HG03442 (cell line): Measurements from ENCODE around the gene SP140.
"Not testable (repeated sequence)": the region's sequence is repeated elsewhere in the genome, so short reads cannot be mapped to it uniquely, and the experiment has no call there.

ENCODE experiments used
- ATAC-seq: cut with Tn5 transposase; IDR thresholded peaks from one replicate; pipeline ENCODE4 v1.9.1; 2021; ENCODE audit warnings: mild to moderate bottlenecking, moderate library complexity; ENCODE audit not compliant: unreplicated experiment

The SP140 gene

DNA sequence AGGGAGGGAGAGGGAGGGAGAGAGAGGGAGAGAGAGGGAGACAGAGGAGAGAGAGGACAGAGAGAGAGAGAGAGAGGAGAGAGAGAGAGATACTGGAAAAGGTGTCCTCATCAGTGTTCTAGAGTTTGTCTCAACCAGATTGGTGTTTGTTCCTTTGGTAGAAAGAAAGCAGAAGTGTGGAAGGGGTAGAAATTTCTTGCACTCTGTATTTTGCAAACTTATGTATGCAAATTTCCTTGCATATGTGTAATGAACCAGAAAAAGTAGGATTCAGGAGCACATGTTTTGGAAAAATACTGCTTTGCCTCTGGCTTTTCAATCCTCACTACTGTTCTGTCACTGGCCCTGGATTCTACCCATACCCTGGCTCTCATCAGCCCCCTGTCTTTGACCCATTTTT lies 1.1 kb upstream of the SP140 start:
- no peak for ATAC-seq

DNA sequence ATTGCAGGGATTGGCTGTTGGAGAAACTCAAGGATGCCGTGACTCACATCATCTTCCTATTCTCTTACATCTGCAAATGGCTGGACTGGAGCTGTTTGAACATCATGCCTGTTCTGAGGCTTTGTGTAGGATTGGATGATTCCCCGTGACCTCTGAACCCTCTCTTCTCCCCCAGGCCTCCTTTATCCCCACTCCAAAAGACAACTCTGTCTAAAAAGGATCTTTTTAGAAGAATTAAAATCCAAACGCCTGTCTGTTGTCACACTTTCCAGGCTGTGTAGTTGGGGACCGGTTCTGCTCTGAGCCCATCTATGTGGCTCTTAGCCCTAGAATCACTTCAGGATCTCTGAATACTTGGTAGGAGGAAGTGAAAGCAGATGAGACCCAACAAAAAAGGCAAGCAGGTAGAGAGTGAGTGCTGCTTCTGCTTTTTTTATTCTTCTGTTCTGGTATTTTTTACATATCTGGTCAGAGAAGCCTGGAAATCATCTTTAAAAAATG lies 565 bp downstream of the SP140 start:
- ATAC-seq: peak; percentile 65

- no peak for ATAC-seq
Observed at GRCh38 chr2:230227216-230227615, 1.7 kb downstream of the SP140 start.

DNA sequence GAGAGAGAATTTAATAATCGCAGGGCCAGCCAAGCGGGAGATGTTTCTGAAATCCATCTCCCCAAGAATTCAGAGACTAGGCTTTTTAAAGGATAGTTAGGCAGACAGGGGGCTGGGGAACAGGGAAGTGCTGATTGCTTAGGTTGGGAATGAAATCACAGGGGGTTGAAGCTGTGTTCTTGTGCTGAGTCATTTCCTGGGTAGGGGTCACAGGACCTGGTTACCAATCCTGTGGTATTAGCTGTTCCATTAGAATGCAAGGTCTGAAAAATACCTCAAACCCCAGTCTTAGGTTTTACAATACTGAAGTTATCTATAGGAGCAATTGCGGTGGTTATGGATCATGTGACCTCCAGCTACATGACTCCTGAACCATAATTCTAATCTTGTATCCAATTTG lies 4.6 kb downstream of the SP140 start:
- ATAC-seq: no peak

DNA sequence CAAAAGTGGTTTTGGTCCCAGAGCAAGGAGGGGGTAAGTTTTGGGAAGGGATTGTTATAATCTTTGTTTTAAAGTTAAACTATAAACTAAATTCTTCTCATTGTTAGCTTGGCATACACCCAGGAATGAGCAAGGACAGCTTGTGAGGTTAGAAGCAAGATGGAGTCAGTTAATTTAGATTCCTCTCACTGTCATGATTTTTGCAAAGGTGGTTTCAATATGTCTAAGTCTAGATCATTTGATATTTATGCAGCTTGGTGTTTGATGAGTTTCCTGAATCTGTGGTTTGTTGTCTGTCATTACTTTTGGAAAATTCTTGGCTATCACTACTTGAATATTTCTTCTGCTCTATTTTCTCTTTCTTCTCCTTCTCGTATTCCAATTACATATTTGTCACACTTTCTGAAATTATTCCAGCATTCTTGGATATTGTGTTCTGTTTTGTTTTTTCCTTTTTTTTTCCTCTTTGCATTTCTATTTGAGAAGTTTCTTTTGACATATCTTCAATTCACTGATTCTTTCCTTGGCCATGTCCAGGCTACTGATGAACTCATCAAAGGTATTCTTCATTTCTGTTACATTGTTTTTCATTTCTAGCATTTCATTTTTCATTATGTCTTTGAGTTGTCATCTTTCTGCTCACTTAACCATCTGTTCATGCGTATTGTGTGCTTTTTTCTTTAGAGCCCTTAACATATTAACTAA lies 5.1 kb downstream of the SP140 start:
- no peak for ATAC-seq

DNA sequence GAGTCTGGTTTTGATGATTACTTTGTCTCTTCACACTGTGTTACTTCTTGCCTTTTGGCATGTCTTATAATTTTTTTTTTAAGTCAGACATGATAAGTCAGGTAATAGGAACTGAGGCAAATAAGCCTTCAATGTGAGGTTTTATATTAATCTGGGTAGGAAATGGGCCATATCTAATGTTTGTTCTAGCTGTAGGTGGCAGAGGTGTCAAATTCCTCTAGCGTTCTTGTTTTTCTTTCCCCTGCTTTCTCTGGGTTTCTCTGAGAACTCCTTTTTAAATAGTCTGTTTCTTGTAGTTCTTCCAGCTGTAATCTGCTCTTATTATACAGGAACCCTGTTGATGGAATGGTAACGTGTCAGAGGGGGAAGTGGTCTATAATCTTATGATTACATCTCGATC lies 5.7 kb downstream of the SP140 start:
- no peak for ATAC-seq

GRCh38 chr2:230234122-230234722 lies 8.7 kb downstream of the SP140 start:
- peak; percentile 61 for ATAC-seq

GRCh38 chr2:230234845-230235244 lies 9.3 kb downstream of the SP140 start:
- ATAC-seq: peak; percentile 49

DNA sequence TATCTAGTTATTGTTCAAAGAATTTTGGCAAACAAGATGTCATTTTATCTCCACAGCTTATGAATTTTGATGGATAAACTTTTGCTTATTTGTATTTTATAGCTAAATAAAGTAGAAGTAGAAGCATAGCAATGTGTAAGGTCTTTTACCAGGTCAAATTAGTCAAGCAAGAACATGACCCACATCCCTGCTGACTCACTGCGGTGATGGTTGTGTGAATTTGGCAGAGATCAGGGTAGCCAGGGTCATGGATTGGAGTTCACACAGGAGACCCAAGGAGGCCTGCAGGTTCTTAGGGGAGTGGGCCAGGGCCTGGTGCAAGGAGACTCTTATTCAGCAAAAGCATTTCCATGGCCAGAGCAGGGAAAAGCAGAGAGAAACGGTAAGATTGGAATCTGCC lies 18.7 kb downstream of the SP140 start:
- no peak for ATAC-seq

GRCh38 chr2:230246206-230246605 lies 20.7 kb downstream of the SP140 start:
- no peak for ATAC-seq

DNA sequence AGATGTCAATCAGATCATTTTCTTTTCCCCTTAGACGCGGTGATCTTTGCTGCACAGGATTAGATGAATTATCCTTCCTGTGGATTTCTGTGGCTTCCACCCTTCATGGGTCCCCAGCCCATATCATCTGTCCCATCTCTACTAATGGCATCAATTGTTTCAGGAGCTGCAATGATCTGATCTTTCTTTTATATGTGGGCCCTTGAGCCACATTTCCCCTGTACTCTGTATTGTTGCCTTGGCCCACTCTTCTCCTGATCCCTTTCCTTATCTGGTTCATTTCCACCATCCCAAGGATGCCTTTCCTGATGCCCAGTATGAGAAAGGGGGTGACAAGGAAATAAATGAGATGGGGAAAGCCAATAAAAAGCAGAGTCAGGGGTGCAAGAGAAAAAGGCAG lies 24.7 kb downstream of the SP140 start:
- no peak for ATAC-seq

DNA sequence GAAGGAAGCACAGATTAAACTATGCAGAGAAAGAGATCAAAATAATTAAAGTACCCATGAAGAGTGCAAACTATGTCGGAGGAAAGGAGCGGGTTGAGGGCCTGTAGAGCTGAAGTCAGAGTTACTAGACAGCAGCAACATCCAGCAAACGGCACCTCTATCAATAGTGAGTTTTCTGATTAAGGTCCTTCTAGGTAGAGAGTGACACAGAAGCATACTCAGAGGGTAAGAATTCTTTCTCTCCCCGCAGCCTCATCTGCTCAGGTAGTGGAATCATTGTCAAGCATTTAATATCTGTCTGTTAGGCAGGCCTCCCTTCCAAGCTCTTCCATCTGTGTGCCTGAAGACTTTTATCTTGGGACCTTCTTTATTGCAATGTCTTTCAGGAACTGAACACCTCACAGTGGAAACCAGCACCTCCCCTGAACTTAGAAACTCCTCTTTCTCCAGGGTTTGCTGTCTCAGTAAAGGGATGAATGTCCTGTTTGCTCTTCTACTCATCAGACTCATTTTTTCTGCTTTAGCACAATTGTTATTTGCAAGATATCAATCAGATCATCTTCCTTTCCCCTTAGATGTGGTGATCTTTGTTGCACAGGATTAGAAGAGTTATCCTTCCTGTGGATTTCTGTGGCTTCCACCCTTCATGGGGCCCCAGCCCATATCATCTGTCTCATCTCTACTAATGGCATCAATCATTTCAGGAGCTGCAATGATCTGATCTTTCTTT lies 28.8 kb downstream of the SP140 start:
- ATAC-seq: no peak

DNA sequence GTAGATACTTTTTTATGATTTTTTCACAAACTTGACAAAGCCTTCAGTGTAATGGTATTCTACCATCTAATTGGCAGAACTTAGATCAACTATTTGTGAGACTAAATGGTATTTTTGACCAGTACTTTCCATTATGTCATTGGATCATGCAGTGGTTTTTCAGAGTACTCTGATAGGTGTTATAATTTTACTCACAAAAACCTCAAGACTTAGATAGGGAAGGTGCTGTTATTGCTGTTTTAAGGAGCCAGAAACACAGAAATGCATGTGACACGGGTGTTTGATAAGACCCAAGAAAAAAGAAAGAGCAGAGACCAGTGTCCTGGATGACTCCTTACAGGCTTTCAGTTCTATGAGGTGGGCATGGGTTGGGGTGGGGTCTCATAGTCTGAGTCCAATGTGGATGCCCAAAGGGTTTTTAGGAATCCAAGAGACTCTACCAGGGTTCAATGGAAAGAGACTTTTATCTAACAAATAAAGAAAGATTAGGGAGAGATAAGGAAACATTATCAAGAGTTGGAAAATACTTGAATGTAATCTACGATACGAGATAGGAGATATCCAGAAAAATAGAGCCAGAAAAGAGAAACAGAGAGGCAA lies 31.3 kb downstream of the SP140 start:
- no peak for ATAC-seq

DNA sequence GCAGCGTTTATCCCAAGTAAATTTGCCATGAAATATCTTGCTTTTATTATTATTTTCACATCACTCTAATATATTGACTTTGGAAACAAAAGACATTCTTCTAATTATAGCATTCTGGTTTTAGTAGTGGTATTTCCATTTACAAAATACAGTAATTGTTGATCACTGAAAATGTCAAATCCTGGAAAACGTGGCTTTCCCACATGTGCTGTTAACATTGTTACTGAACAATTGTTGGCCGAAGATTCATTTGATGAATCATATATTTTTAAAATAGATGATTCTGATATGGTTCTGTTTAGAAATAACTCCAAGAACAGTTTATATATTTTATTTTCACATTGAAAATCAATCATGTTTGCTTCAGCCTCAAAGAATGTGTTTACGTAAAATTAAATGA lies 32.9 kb downstream of the SP140 start:
- no peak for ATAC-seq

GRCh38 chr2:230262246-230262645 lies 36.7 kb downstream of the SP140 start:
- ATAC-seq: no peak

- not testable (repeated sequence) for ATAC-seq
Observed at GRCh38 chr2:230264945-230265344, 39.4 kb downstream of the SP140 start.

DNA sequence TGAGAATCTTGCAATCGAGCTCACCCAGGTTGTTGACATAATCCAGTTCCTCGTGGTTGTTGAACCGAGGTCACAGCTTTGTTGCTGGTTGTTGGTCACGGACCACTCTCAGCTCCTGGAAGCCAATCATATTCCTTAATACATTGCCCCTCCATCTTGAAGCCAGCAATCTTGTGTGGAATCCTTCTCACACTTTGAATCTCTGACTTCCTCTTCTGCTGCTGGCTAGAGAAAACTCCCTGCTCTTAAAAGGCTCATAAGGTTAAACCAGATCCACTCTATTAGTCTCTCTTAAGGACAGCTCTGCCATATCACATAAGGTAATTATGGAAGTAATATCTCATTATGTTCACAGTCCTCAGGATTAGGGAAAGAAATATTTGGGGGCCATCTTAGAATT lies 41.1 kb downstream of the SP140 start:
- no peak for ATAC-seq

GRCh38 chr2:230267059-230267458 lies 41.5 kb downstream of the SP140 start:
- ATAC-seq: peak; percentile 11

DNA sequence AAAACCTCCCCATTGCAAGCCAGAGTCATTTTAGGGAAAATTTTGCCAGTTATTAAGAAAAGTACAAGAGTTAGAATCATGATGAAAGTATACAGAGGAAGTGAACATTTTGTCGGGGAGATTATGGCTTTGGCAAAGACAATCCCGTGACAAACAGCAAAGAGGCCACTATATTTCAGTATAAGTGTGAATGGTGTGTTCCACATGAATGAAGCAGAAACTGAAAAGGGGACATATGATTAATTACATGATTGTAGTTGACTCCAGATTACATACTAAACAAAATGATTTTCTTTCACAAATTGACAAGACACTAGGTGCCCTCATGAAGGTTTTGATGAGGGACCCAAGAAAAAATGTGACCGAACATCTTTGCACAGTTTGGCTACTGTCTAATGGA lies 42.0 kb downstream of the SP140 start:
- peak; percentile 67 for ATAC-seq

DNA sequence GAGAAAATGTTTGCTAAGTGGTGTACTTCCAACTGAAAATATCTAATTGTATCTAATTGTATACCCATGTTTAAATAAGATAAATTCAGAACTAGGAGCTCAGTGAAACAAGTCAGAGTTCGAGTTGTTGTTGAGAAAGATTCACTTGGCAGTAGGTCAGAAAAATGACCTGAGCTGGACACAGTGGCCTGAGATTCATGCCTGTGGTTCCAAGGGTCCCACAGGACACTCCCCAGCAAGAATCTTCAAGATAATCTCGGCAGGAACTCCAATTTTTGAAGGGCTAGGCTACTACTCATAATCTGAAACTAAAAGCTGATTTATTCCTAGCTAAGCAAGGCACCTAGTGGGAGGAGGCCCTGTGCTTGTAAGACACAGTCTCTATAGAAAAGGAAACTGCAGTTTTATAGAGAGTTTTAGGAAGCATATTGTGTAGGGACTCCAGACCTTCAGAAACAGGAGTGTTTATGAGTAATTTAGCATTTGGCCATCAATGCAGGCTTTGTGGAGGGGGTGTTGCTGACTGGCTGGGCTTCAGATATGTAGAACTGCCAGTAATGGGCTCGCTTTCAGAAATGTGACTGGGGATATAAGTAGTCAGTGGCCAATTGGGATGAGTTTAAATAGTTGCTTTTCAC lies 43.2 kb downstream of the SP140 start:
- ATAC-seq: peak; percentile 54

GRCh38 chr2:230269715-230270114 lies 44.2 kb downstream of the SP140 start:
- no peak for ATAC-seq
